ENCODE results near the gene NTPCR. TPM values are rescaled to one million over a fixed set of nuclear protein-coding genes. Genes with fewer than 3 reads are reported as not detected.

NTPCR gene
- 8.1 and 13.3 TPM in 2 replicates for total RNA-seq

GRCh38 chr1:232950197-232951176 is at the start of gene NTPCR:
NTPCR (plus strand) TSS chr1:232950611; CDS start chr1:232950711, 100 bp downstream.

Other genes starting within 250 kb of the NTPCR start
- 2.4 and 2.6 TPM in 2 replicates for gene MAP10, start 145.2 kb upstream of the NTPCR start, total RNA-seq